Ishikawa (cell line): Measurements from ENCODE around the gene FARSA.
A peak's percentile ranks its signal among the peaks of the same experiment; 100 is the strongest.

Source experiments
- CEBPB ChIP-seq: IDR thresholded peaks from 2 replicates; pipeline ENCODE4 v1.6.1; 2012
- EGR1 ChIP-seq: IDR thresholded peaks from 2 replicates; pipeline ENCODE4 v1.6.1; 2012
- EP300 ChIP-seq: IDR thresholded peaks from 2 replicates; pipeline ENCODE4 v1.6.1; 2012; ENCODE audit warnings: borderline replicate concordance
- RAD21 ChIP-seq: IDR thresholded peaks from 2 replicates; pipeline ENCODE4 v1.6.1; 2012; ENCODE audit warnings: low read depth
- REST ChIP-seq: IDR thresholded peaks from 2 replicates; pipeline ENCODE4 v1.6.1; 2012; ENCODE audit warnings: low read depth, mild to moderate bottlenecking
- TAF1 ChIP-seq: IDR thresholded peaks from 2 replicates; pipeline ENCODE4 v1.6.1; 2012; ENCODE audit warnings: low read depth, mild to moderate bottlenecking
- TCF12 ChIP-seq: IDR thresholded peaks from 2 replicates; pipeline ENCODE4 v1.6.1; 2012; ENCODE audit warnings: low read depth
- USF1 ChIP-seq: IDR thresholded peaks from 2 replicates; pipeline ENCODE4 v1.6.1; 2012
- YY1 ChIP-seq: IDR thresholded peaks from 2 replicates; pipeline ENCODE4 v1.6.1; 2012; ENCODE audit warnings: low read depth

- TF ChIP-seq CEBPB: no peak
- no peak for TF ChIP-seq RAD21
- no peak for TF ChIP-seq EP300
- peak; percentile 99 for TF ChIP-seq USF1
- TF ChIP-seq TAF1: peak; percentile 98
- peak; percentile 56; the same call in 1 of the 2 replicates for TF ChIP-seq EGR1
- no peak; the same call in 1 of the 2 replicates for TF ChIP-seq TCF12
- no peak for TF ChIP-seq REST
- TF ChIP-seq YY1: peak; percentile 96
These were observed 12.1 kb upstream of the FARSA start, which contains the start of gene RAD23A for GRCh38 chr19:12945479-12946091.
